Panc1 (cell line): ENCODE measurements around the gene MRLN. TPM values are rescaled to one million over a fixed set of nuclear protein-coding genes. Genes with fewer than 3 reads are reported as not detected.

Source experiments
- ATAC-seq: fragments of 200-7000 bp; cut with Tn5 transposase; 2 replicates; pipeline ENCODE4 v1.9.1; 2020; ENCODE audit warnings: mild to moderate bottlenecking, moderate library complexity
- BruUV-seq: library from RNA; stranded (reverse); fragments of 400-500 nt; replicated peaks from 2 replicates; lab custom pipeline; 2021; lab: Mats Ljungman, UMichigan
- CTCF ChIA-PET: fragments of 300-600 bp; sonication (Branson Sonifier 250); formaldehyde crosslinking; loops from one replicate; lab custom pipeline; 2022; ENCODE audit warnings: antibody characterized with exemption; lab: Charles Lee
- POLR2A ChIA-PET: fragments of 300-600 bp; sonication (Branson Sonifier 250); formaldehyde crosslinking; loops from one replicate; lab custom pipeline; 2022; ENCODE audit warnings: antibody characterized with exemption; lab: Charles Lee
- DNase-seq: peaks from one replicate; pipeline ENCODE4 v3.0.0-alpha.2; 2010; ENCODE audit warnings: low read depth, low spot score
- H3K27ac ChIP-seq: 2 replicates; pipeline ENCODE4 v1.5.1; 2011; ENCODE audit warnings: mild to moderate bottlenecking, low read length, inconsistent platforms
- H3K27me3 ChIP-seq: fragments of 200-500 bp; sonication (Bioruptor generic); 2 replicates; pipeline ENCODE4 v1.6.0; 2014; ENCODE audit warnings: low read length, inconsistent platforms; ENCODE audit not compliant: control insufficient read depth, insufficient read depth
- H3K36me3 ChIP-seq: fragments of 200-500 bp; sonication (Bioruptor generic); 2 replicates; pipeline ENCODE4 v1.5.1; 2014; ENCODE audit warnings: inconsistent platforms, mild to moderate bottlenecking, low read length, moderate library complexity; ENCODE audit not compliant: control insufficient read depth, insufficient read depth
- H3K4me1 ChIP-seq: 2 replicates; pipeline ENCODE4 v1.5.1; 2011; ENCODE audit warnings: inconsistent platforms, mild to moderate bottlenecking, low read length, moderate library complexity; ENCODE audit not compliant: control insufficient read depth, insufficient read depth
- H3K4me3 ChIP-seq, 2 experiments: 2 replicates each; pipeline ENCODE4 v1.5.1; 2011 to 2012; ENCODE audit warnings: low read depth in 2 of 2, low read length in 2 of 2, mild to moderate bottlenecking in 2 of 2, inconsistent platforms in 1 of 2, moderate library complexity in 1 of 2
- H3K9me3 ChIP-seq: fragments of 200-500 bp; sonication (Bioruptor generic); 2 replicates; pipeline ENCODE4 v1.5.1; 2014; ENCODE audit warnings: low read depth, mild to moderate bottlenecking, inconsistent platforms, low read length, moderate library complexity; ENCODE audit not compliant: control insufficient read depth, insufficient read depth
- CTCF ChIP-seq: fragments of 450-650 bp; IDR thresholded peaks from 2 replicates; pipeline ENCODE4 v1.5.1; 2017; ENCODE audit warnings: mild to moderate bottlenecking
- POLR2AphosphoS5 ChIP-seq: IDR thresholded peaks from 2 replicates; pipeline ENCODE4 v1.6.1; 2012; ENCODE audit warnings: mild to moderate bottlenecking, low read depth, low read length, moderate library complexity
- REST ChIP-seq, 2 experiments: IDR thresholded peaks; 2 replicates each; pipeline ENCODE4 v1.6.1; 2011 to 2012; ENCODE audit warnings: low read depth in 2 of 2, control low read depth in 1 of 2, low read length in 1 of 2, mild to moderate bottlenecking in 1 of 2, moderate library complexity in 1 of 2; ENCODE audit not compliant: insufficient read depth in 1 of 2
- SIN3A ChIP-seq: IDR thresholded peaks from 2 replicates; pipeline ENCODE4 v1.6.1; 2012; ENCODE audit warnings: low read depth, mild to moderate bottlenecking, low read length, moderate library complexity, borderline replicate concordance; ENCODE audit not compliant: insufficient read depth
- TCF7L2 ChIP-seq: IDR thresholded peaks from 2 replicates; pipeline ENCODE4 v1.6.1; 2011; ENCODE audit warnings: mild to moderate bottlenecking, low read depth, low read length, inconsistent platforms
- in situ Hi-C: cut with HindIII; loops from 2 replicates; pipeline ENCODE4 v1.10.0; 2016; ENCODE audit warnings: low sequenced_read_pairs, low pct_unique_long_range_greater_than_20kb
- intact Hi-C: fragments of 100-400 bp; cut with micrococcal nuclease; formaldehyde crosslinking; loops from one replicate; pipeline ENCODE4 v1.10.0; 2022; ENCODE audit not compliant: unreplicated experiment
- total RNA-seq: library from RNA; stranded (reverse); gene quantifications from one replicate; pipeline ENCODE4 v1.2.1, GENCODE V29; 2021; ENCODE audit not compliant: unreplicated experiment

The MRLN gene
- total RNA-seq, 1 experiment from 2014 or later: not detected

- Histone ChIP-seq H3K9me3 (no peaks in the 10 kb centered on the region), H3K27ac (no peak overlapping the region), H3K36me3 (no peaks in the 10 kb centered on the region), H3K4me3 (no peak overlapping the region), H3K4me1 (no peaks in the 10 kb centered on the region), H3K27me3 (no peaks in the 10 kb centered on the region; the same call in 1 of the 2 replicates)
- DNase-seq (no peak), ATAC-seq (no peak)
- in situ Hi-C loops (no loop called here), intact Hi-C loops (no loop called here)
- POLR2A ChIA-PET: no interaction called here
- BruUV-seq: no TSS peak
- no peak for TF ChIP-seq POLR2AphosphoS5
- no peak for TF ChIP-seq CTCF
- TF ChIP-seq SIN3A: no peak
- no peak for TF ChIP-seq TCF7L2
- no peak for TF ChIP-seq REST (IDR thresholded peaks at IDR 0.05; ENCODE audit: insufficient read depth in 1 of 2, low read depth in 2 of 2, low read length in 1 of 2)
- CTCF ChIA-PET: no interaction called here
Measured at GRCh38 chr10:59694936-59695335, 58.3 kb downstream of the MRLN start.

GRCh38 chr10:59692113-59692512, 61.1 kb downstream of the MRLN start:
- no TSS peak for BruUV-seq
- TF ChIP-seq TCF7L2 (no peak), CTCF (no peak), POLR2AphosphoS5 (no peak), REST (IDR thresholded peaks at IDR 0.05; ENCODE audit: insufficient read depth in 1 of 2, low read depth in 2 of 2, low read length in 1 of 2) (no peak), SIN3A (no peak)
- Histone ChIP-seq H3K4me1 (no peaks in the 10 kb centered on the region), H3K9me3 (no peaks in the 10 kb centered on the region), H3K4me3 (no peak overlapping the region), H3K36me3 (no peaks in the 10 kb centered on the region), H3K27ac (no peak overlapping the region), H3K27me3 (no peaks in the 10 kb centered on the region; the same call in 1 of the 2 replicates)
- DNase-seq: no peak
- in situ Hi-C loops (no loop called here), intact Hi-C loops (no loop called here)
- ChIA-PET POLR2A (no interaction called here), CTCF (no interaction called here)
- ATAC-seq: no peak
